Renal cortex interstitium (tissue), 11 donors: ENCODE results near the gene LARP1. TPM values are rescaled to one million over a fixed set of nuclear protein-coding genes. Genes with fewer than 3 reads are reported as not detected.
A peak's percentile ranks its signal among the peaks of the same experiment; 100 is the strongest.
"Not testable (repeated sequence)": the region's sequence is repeated elsewhere in the genome, so short reads cannot be mapped to it uniquely, and the experiment has no call there.

Source experiments
- DNase-seq, 11 donors: peaks; one replicate each; pipeline ENCODE4 v3.0.0-alpha.2; 2013; ENCODE audit warnings: low read depth in 9 of 11, low spot score in 4 of 11; ENCODE audit errors: extremely low read depth in 1 of 11
- polyA plus RNA-seq, 3 donors: library from polyadenylated mRNA; unstranded; fragments of 120-200 nt; gene quantifications; one replicate each; pipeline ENCODE4 v1.2.1, GENCODE V29; 2013; ENCODE audit not compliant: insufficient read length in 3 of 3

The LARP1 gene
- polyA plus RNA-seq, 3 donors, result 141 to 155 (median 145) TPM

DNA sequence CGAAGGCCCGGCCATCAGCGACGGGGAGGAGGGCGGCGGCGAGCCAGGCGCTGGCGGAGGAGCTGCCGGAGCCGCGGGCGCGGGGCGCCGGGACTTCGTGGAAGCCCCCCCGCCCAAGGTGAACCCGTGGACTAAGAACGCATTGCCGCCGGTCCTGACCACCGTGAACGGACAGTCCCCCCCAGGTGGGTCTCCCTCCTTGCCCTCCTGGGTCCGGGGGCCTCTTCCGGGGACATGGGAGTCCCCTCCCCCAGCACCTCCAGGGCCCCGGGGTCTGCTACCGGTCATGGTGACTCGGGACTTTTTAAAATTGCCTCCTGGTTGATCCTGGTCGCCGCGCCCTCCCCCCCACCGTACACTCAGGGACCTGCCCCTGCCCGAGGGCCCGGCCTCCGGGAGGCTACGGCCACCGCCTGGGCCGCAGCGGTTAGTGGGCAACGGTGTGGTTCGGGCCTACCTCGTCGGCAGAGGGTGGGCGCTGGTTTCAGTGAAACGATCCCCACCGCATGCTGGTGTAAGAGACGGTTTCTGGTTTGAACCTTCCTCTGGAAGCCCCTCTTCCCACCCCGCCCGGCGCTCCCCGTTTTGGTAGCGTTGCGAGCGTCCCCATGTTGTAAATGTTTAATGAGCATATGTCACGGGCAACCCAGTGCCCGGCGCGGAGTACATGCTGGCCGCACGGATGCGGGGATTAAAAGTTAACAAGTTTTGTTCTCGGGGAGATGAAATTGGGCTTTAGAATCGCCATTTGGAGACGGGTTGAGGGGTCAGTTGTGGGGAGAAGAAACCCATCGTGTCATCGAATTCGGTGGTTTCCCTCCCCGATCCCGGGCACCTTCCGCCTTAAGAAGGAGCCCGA is 1.1 kb downstream of the LARP1 start:
- peak in 1 of 11 donors; percentile 29 for DNase-seq

GRCh38 chr5:154756868-154757813 is 2.0 kb downstream of the LARP1 start:
- peak in 1 of 11 donors; percentile 33 for DNase-seq

- no peak for DNase-seq
These were observed 2.7 kb downstream of the LARP1 start for GRCh38 chr5:154757814-154758406.

DNA sequence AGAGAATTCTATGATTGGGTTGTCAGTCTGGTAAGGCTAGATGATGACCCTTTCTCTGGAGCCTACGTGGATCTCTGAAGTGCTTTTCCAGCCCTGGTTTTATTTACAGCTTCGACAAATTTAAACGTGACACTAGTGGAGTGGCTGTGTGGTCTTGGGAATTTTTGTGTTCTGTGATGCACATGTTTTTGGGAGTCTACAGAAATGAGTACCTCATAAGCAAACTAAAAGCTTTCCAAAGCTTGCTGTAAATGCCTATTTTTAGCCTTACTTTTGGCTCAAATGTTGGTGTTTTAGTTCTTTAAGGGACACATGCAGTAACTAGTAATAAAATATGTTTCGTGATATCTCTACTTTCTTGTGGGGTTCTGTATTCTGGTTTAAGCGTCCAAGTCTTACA is 3.3 kb downstream of the LARP1 start:
- DNase-seq, result no peak

DNA sequence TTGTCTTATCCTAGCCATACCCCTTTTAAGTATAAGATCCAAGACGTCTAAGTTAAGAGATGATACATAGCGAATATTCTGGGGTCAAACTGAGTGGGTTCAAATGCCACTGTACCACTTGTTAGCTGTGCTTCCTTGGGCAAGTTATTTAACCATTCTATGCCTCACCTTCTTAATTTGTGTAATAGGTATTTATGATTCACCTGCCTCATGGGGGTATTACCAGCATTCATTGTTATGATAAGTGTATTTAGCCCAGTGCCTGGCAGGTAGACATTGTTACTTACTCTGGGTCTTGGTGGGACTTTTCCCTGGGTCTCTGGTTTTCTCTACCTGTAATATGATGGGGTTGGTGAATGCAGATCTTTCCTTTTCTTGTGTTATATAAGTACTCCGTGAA is 3.8 kb downstream of the LARP1 start:
- DNase-seq, result no peak

- not testable (repeated sequence) for DNase-seq
These were observed 4.7 kb downstream of the LARP1 start for GRCh38 chr5:154759868-154760267.

GRCh38 chr5:154761046-154761736 is 6.0 kb downstream of the LARP1 start:
- no peak for DNase-seq

DNA sequence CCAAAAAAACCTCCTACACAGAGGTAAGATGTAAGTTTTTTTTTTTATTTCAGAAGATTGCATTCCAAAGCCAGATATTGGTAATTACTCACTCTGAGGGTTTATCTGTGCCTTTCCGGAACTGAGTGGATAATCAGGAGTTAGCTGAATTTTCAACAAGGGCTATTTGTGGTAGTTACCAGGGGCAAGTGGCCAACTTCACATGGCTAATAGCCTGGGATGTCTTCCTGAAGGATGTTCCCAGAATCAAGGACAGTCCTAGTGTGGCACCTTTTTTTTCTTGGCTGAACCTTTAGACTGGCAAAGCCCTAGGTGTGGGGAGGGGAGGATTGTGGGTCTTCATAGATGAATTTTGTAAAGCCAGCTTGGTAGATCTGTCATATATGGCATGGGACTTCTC is 7.1 kb downstream of the LARP1 start:
- no peak for DNase-seq

- no peak for DNase-seq
These were observed 7.5 kb downstream of the LARP1 start for GRCh38 chr5:154762700-154763099.

DNA sequence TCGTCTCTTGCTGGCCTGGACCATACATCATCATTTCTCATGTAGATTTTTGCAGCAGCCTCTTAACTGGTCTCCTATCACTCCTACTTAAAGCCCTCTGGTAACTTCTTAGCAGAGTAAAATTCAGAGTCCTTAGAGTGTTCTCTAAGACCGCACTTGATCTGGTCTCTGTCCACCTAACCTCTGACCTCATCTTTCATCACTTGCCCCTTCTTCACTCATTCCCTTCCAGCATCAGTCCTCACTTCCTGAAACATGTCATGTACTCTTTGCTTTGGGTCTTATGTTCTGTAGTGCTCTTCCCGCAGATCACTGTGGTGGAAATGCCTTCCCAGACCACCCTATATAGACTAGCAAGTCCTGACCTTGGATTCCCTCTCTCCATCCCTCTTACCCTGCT is 9.8 kb downstream of the LARP1 start:
- DNase-seq, result no peak

- no peak for DNase-seq
These were observed 10.3 kb downstream of the LARP1 start for GRCh38 chr5:154765396-154765925.

DNA sequence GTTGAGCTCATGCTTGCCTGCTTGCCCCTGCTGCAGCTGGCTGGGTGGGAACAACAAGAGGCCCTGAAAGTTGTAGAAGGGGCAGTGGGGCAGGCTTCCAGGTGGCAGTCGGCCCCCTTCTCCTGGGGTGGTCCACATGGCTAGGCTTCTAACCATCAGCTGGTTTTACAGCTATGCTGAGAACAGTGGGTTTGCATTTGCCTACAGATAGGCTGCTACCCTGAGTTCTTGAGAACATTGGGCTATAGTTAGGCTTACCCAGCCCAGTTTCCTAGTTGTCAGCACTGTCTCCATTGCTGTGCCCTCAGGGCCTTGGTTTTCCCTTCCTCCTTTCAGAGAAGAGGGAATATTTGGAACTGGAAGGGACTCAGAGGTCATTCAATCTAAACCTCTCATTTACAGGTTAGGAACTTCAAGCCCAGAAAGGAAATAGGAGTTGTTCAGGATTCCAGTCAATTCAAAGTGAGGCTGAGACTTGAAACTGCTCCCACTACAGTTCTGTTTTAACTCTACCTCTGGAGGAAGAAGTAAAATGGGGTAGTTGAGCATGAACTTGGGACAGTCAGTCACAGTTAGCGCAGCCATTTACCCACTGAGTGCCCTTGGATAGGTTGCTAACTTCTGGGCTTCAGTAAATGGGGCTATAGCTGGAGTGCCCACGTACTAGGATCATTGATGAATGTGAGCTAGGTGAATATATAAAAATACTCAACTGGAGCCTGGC is 11.5 kb downstream of the LARP1 start:
- DNase-seq, result no peak

DNA sequence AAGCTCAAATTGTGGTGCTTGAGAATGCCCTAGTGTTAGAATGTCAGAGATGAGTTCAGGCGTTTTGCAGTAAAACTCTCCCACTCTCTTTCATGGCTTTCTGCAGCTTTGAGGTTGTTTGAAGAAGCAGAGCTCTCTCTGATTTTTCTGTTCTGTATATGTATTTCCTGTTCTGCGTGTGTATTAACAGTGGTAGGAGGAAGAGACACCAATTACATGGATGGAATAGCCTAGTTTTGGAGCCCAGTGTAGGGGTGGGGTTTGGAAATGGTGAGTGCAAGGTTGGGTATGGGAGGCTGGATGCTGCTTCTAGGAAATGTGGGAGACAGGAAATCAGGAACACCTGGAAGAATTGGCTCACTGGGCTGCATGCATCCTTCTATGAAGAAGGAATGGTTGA is 12.4 kb downstream of the LARP1 start:
- DNase-seq, result no peak

- DNase-seq, result no peak
These were observed 13.0 kb downstream of the LARP1 start for GRCh38 chr5:154768207-154768606.

- DNase-seq, result no peak
These were observed 14.9 kb downstream of the LARP1 start for GRCh38 chr5:154770111-154770510.

- DNase-seq, result no peak
These were observed 16.3 kb downstream of the LARP1 start for GRCh38 chr5:154771383-154771901.

GRCh38 chr5:154773326-154773725 is 18.1 kb downstream of the LARP1 start:
- no peak for DNase-seq

DNA sequence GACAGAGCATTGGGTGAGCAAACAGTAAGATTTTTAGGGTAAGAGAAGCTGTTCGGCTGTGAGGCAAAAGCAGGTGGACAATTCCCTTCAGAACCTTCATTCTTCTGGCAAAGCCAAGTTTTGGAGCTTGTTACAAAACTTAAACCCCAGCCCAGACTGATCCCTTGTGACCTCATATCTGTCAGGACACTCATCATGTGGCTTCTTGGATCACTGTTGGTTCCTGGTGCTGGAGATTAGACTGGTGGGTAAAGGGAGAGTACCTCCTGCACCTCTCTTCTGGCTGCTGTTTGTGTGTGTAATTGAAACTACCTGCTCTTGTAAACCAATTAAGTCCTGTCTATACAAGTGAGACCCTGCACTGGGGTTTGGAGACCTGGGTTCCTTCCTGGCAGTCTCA is 21.0 kb downstream of the LARP1 start:
- no peak for DNase-seq
